BLaER1 treated with 17β-estradiol and CSF1 and Interleukin-3, amounts not matched to agents 10 nM and 100 nM (cell line): ENCODE measurements around the gene SEMA6A.

Source experiments
- H3K27ac ChIP-seq, 11 experiments: shearing (Covaris generic); formaldehyde crosslinking; 2 replicates each; pipeline ENCODE4 v1.8.1; 2022
- H3K27me3 ChIP-seq, 11 experiments: shearing (Covaris generic); formaldehyde crosslinking; 2 replicates each; pipeline ENCODE4 v1.8.1; 2022
- H3K36me3 ChIP-seq, 11 experiments: shearing (Covaris generic); formaldehyde crosslinking; 2 replicates each; pipeline ENCODE4 v1.8.1; 2022
- H3K4me1 ChIP-seq, 10 experiments: shearing (Covaris generic); formaldehyde crosslinking; 2 replicates each; pipeline ENCODE4 v1.8.1; 2022
- H3K4me2 ChIP-seq, 11 experiments: shearing (Covaris generic); formaldehyde crosslinking; 2 replicates each; pipeline ENCODE4 v1.8.1; 2022
- H3K4me3 ChIP-seq, 10 experiments: shearing (Covaris generic); formaldehyde crosslinking; 2 replicates each; pipeline ENCODE4 v1.8.1; 2022
- H3K9ac ChIP-seq, 11 experiments: shearing (Covaris generic); formaldehyde crosslinking; 2 replicates each; pipeline ENCODE4 v1.8.1; 2022
- H3K9me3 ChIP-seq, 11 experiments: shearing (Covaris generic); formaldehyde crosslinking; replicated peaks in 1 of 11; 2 replicates each; pipeline ENCODE4 v1.8.1; 2022
- H4K20me1 ChIP-seq, 11 experiments: shearing (Covaris generic); formaldehyde crosslinking; 2 replicates each; pipeline ENCODE4 v1.8.1; 2022
- Cebpa-rat ChIP-seq, 11 experiments: shearing (Covaris generic); IDR thresholded peaks; 2 replicates each; pipeline ENCODE4 v1.8.1; 2022

SEMA6A gene

GRCh38 chr5:116561658-116562057 is 13.0 kb downstream of the SEMA6A start:
- Histone ChIP-seq H4K20me1 (no peaks in the 10 kb centered on the region; a peak in 1 of 22 replicates), H3K4me1 (peaks cover 12 to 64% (median 46%) of the 10 kb centered on the region in 10 experiments), H3K9me3 (peaks cover 0 to 8% (median 0%) of the 10 kb centered on the region in 11 experiments; a peak in 2 of 22 replicates), H3K27ac (peak overlapping the region in 4 of 11 experiments; percentile 52 to 72 (median 65); a peak in 7 of 22 replicates), H3K4me3 (peak overlapping the region in 2 of 10 experiments; percentile 32 to 37; a peak in 3 of 20 replicates), H3K4me2 (peak overlapping the region; percentile 45 to 84 (median 70); a peak in 21 of 22 replicates), H3K9ac (peak overlapping the region in 2 of 11 experiments; percentile 37 to 49; a peak in 3 of 22 replicates), H3K27me3 (peaks cover 0 to 31% (median 0%) of the 10 kb centered on the region in 11 experiments; a peak in 4 of 22 replicates), H3K36me3 (no peaks in the 10 kb centered on the region)
- TF ChIP-seq Cebpa-rat (IDR thresholded peaks at IDR 0.05) = peak in 1 of 11 experiments; percentile 16; a peak in 3 of 22 replicates

DNA sequence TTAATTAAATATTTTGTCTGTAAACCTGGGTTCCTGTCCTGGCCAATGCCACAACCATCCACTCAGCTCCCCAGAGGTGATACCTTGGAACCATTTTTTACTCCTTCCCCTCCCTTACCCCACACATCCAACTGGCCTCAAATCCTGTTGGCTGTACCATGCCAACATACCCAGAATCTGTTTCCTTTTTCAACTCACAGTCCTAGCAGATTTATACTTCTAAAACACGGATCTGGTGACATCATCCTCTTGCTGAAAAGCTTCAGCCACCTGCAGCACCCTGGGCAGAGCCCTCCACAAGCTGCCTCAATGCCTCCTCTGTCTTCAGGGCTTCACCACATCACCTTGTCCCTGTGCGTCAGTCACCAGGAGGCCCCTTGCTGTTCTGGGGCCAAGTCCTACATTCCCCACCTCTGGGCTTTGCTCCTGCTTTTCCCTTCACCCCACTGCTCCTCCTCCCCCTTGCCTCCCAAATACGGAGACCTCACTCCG is 14.9 kb downstream of the SEMA6A start:
- Histone ChIP-seq H3K36me3 (no peaks in the 10 kb centered on the region), H3K4me1 (peaks cover 8 to 53% (median 43%) of the 10 kb centered on the region in 10 experiments; a peak in 18 of 20 replicates), H3K4me3 (no peak overlapping the region; a peak in 1 of 20 replicates), H3K27ac (peak overlapping the region in 4 of 11 experiments; percentile 3 to 57 (median 24); a peak in 6 of 22 replicates), H4K20me1 (no peaks in the 10 kb centered on the region), H3K27me3 (peaks cover 0 to 20% (median 0%) of the 10 kb centered on the region in 11 experiments; a peak in 3 of 22 replicates), H3K9ac (no peak overlapping the region), H3K9me3 (peaks cover 0 to 8% (median 0%) of the 10 kb centered on the region in 11 experiments; a peak in 2 of 22 replicates), H3K4me2 (peak overlapping the region in 8 of 11 experiments; percentile 45 to 84 (median 68); a peak in 15 of 22 replicates)
- TF ChIP-seq Cebpa-rat (IDR thresholded peaks at IDR 0.05) = no peak

DNA sequence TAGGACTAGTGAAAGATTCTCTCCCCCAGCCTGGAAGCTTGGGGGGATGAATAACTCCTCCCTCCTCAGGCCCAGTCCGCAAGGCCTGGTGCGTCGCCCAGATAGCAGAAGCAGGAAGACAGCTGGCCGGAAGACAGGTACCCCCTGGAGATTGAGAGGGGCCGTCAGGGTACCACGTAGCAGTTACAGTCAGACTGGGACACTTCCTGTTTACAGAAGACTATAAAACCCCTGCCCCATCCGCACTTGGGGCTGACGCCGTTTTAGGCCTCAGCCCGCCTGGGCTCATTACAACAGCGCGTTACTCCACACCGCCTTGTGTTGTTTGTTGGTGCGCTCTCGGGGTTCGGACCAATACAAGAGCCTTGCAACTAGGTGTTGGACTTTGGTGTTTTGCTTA is 15.4 kb downstream of the SEMA6A start:
- peak overlapping the region in 4 of 11 experiments; percentile 3 to 57 (median 34); a peak in 6 of 22 replicates for H3K27ac ChIP-seq
- TF ChIP-seq Cebpa-rat (IDR thresholded peaks at IDR 0.05) = no peak
- H3K36me3 ChIP-seq = no peaks in the 10 kb centered on the region
- H3K9ac ChIP-seq = no peak overlapping the region
- H3K4me3 ChIP-seq = no peak overlapping the region; a peak in 1 of 20 replicates
- peaks cover 0 to 19% (median 0%) of the 10 kb centered on the region in 11 experiments; a peak in 2 of 22 replicates for H3K27me3 ChIP-seq
- H3K4me1 ChIP-seq = peaks cover 8 to 53% (median 43%) of the 10 kb centered on the region in 10 experiments; a peak in 18 of 20 replicates
- H3K9me3 ChIP-seq = peaks cover 0 to 8% (median 0%) of the 10 kb centered on the region in 11 experiments; a peak in 2 of 22 replicates
- H3K4me2 ChIP-seq = peak overlapping the region in 8 of 11 experiments; percentile 45 to 84 (median 68); a peak in 16 of 22 replicates
- no peaks in the 10 kb centered on the region for H4K20me1 ChIP-seq

DNA sequence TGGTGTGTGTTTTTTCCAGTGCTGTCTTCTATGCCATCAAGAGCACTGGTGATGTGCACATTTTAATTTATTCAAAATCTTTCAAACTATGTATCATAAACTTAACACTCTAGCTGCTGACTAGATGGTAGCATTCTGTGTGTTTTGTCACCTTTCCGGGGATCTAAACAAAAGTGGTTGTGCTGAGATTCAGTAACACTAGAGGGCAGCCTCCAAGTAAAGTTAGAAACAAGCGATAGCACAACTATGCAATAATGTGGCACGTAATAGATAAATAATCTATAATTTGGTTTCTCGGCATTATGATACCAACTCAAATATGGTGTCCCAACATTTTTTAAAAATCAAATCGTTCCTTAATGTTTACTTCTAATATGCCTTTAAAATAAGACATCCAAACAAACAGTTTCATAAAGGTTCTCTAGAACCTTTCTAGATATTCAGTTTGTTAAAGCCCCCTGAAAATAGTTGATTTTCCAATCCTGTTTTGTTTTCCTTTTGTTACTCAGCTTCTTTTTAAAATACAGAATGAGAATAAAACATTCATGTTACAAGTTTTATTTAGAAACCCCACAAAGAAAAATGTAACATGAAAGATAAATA is 16.9 kb downstream of the SEMA6A start:
- no peak overlapping the region for H3K9ac ChIP-seq
- H3K9me3 ChIP-seq = peaks cover 0 to 8% (median 0%) of the 10 kb centered on the region in 11 experiments; a peak in 2 of 22 replicates
- H4K20me1 ChIP-seq = no peaks in the 10 kb centered on the region
- H3K27me3 ChIP-seq = peaks cover 0 to 5% (median 0%) of the 10 kb centered on the region in 11 experiments; a peak in 1 of 22 replicates
- no peak overlapping the region for H3K4me2 ChIP-seq
- H3K36me3 ChIP-seq = no peaks in the 10 kb centered on the region
- TF ChIP-seq Cebpa-rat (IDR thresholded peaks at IDR 0.05) = no peak
- H3K27ac ChIP-seq = no peak overlapping the region
- H3K4me3 ChIP-seq = no peak overlapping the region
- H3K4me1 ChIP-seq = peaks cover 8 to 42% (median 40%) of the 10 kb centered on the region in 10 experiments; a peak in 18 of 20 replicates

- Histone ChIP-seq H3K9ac (no peak overlapping the region), H3K4me2 (no peak overlapping the region), H3K9me3 (peaks cover 0 to 8% (median 0%) of the 10 kb centered on the region in 11 experiments; a peak in 2 of 22 replicates), H3K4me3 (no peak overlapping the region), H3K27me3 (no peaks in the 10 kb centered on the region), H3K4me1 (peaks cover 0 to 19% (median 10%) of the 10 kb centered on the region in 10 experiments; a peak in 14 of 20 replicates), H4K20me1 (no peaks in the 10 kb centered on the region), H3K27ac (no peak overlapping the region), H3K36me3 (no peaks in the 10 kb centered on the region)
- TF ChIP-seq Cebpa-rat (IDR thresholded peaks at IDR 0.05) = no peak
These were observed 19.9 kb downstream of the SEMA6A start for GRCh38 chr5:116554764-116555163.

- no peak for TF ChIP-seq Cebpa-rat (IDR thresholded peaks at IDR 0.05)
These were observed 21.3 kb downstream of the SEMA6A start for GRCh38 chr5:116553366-116553765.

GRCh38 chr5:116550082-116550481 is 24.5 kb downstream of the SEMA6A start:
- H3K36me3 ChIP-seq = peaks cover 0 to 8% (median 0%) of the 10 kb centered on the region in 11 experiments; a peak in 2 of 22 replicates
- no peaks in the 10 kb centered on the region for H3K27me3 ChIP-seq
- H3K27ac ChIP-seq = no peak overlapping the region
- peaks cover 0 to 8% (median 0%) of the 10 kb centered on the region in 10 experiments; a peak in 2 of 20 replicates for H3K4me1 ChIP-seq
- H3K9ac ChIP-seq = no peak overlapping the region
- H3K4me2 ChIP-seq = no peak overlapping the region
- H4K20me1 ChIP-seq = no peaks in the 10 kb centered on the region
- peaks cover 19 to 29% (median 22%) of the 10 kb centered on the region in 11 experiments for H3K9me3 ChIP-seq
- H3K4me3 ChIP-seq = no peak overlapping the region
- no peak for TF ChIP-seq Cebpa-rat (IDR thresholded peaks at IDR 0.05)

More at GRCh38 chr5:116553366-116553765, 21.3 kb downstream of the SEMA6A start:
- H3K9ac ChIP-seq = no peak overlapping the region
- H3K4me1 ChIP-seq = peaks cover 0 to 8% (median 0%) of the 10 kb centered on the region in 10 experiments; a peak in 2 of 20 replicates
- no peak overlapping the region for H3K4me2 ChIP-seq
- no peaks in the 10 kb centered on the region for H3K27me3 ChIP-seq
- no peaks in the 10 kb centered on the region for H3K36me3 ChIP-seq
- no peak overlapping the region for H3K27ac ChIP-seq
- H3K4me3 ChIP-seq = no peak overlapping the region
- H4K20me1 ChIP-seq = no peaks in the 10 kb centered on the region
- H3K9me3 ChIP-seq = no peaks in the 10 kb centered on the region

DNA sequence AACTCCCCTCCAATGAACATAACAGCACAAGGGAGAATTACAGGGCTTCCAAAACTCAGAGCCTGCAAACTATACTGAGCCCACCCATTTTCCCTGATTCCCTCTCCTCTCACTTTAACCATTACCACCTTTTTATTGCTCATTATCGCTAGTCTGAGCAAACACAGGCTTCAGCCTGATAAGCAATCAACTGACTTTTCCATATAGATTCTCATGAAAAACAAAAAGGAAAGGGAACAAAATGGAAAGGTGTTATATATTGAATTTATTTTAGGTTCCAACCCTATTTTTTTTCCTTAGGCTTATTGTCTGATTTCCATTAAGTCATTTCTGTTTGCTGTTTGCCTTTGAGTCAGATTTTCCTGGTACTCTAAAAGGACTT is 27.9 kb downstream of the SEMA6A start:
- Histone ChIP-seq H3K9me3 (peaks cover 29 to 38% (median 32%) of the 10 kb centered on the region in 11 experiments), H3K4me2 (no peak overlapping the region), H3K4me1 (peaks cover 0 to 24% (median 15%) of the 10 kb centered on the region in 10 experiments; a peak in 16 of 20 replicates), H3K9ac (no peak overlapping the region), H4K20me1 (no peaks in the 10 kb centered on the region), H3K27ac (no peak overlapping the region), H3K36me3 (peaks cover 0 to 8% (median 0%) of the 10 kb centered on the region in 11 experiments; a peak in 2 of 22 replicates), H3K27me3 (no peaks in the 10 kb centered on the region), H3K4me3 (no peak overlapping the region)
- TF ChIP-seq Cebpa-rat (IDR thresholded peaks at IDR 0.05) = no peak
